AG09309 (cell line): Measurements from ENCODE around the gene ITGBL1.

Source experiments
- DNase-seq: peaks from one replicate; pipeline ENCODE4 v3.0.0-alpha.2; 2010; ENCODE audit warnings: low read depth
- H3K4me3 ChIP-seq: 2 replicates; pipeline ENCODE4 v1.5.1; 2011; ENCODE audit warnings: mild to moderate bottlenecking, low read depth, low read length, moderate library complexity; ENCODE audit not compliant: control insufficient read depth
- TF ChIP-seq, protein P1 (sequence below): IDR thresholded peaks from 2 replicates; pipeline ENCODE4 v1.5.1; 2011; ENCODE audit warnings: mild to moderate bottlenecking, low read depth, low read length, inconsistent platforms; ENCODE audit not compliant: insufficient read depth, control insufficient read depth; ENCODE audit errors: missing control alignments

Gene ITGBL1

GRCh38 chr13:101739382-101740178 is 287.1 kb downstream of the ITGBL1 start:
- TF ChIP-seq, protein P1, sequence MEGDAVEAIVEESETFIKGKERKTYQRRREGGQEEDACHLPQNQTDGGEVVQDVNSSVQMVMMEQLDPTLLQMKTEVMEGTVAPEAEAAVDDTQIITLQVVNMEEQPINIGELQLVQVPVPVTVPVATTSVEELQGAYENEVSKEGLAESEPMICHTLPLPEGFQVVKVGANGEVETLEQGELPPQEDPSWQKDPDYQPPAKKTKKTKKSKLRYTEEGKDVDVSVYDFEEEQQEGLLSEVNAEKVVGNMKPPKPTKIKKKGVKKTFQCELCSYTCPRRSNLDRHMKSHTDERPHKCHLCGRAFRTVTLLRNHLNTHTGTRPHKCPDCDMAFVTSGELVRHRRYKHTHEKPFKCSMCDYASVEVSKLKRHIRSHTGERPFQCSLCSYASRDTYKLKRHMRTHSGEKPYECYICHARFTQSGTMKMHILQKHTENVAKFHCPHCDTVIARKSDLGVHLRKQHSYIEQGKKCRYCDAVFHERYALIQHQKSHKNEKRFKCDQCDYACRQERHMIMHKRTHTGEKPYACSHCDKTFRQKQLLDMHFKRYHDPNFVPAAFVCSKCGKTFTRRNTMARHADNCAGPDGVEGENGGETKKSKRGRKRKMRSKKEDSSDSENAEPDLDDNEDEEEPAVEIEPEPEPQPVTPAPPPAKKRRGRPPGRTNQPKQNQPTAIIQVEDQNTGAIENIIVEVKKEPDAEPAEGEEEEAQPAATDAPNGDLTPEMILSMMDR, result no peak
- DNase-seq, result no peak
- no peak overlapping the region for H3K4me3 ChIP-seq

DNA sequence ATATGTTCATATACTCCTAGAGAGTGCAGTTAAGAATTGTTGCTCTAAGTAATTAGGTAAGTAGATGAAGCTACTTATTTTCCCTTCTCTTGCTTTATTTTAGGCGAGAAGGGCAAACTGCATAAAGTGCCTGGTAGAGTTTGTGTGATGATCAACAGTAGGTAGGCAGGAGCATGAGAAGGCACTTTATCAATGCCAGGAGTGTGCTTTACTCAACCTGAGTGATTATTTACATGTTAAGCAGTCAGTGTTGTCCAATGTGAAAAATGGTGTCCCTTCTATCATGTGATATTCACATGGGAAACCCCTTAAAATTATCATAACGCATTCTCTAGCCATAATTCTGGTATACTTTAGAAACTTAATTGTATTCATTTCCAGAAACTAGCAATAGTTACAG is 294.0 kb downstream of the ITGBL1 start:
- no peak overlapping the region for H3K4me3 ChIP-seq
- DNase-seq, result no peak
- TF ChIP-seq, protein P1, result no peak

GRCh38 chr13:101747039-101747438 is 294.6 kb downstream of the ITGBL1 start:
- TF ChIP-seq, protein P1, result no peak
- DNase-seq, result no peak
- H3K4me3 ChIP-seq, result no peak overlapping the region

DNA sequence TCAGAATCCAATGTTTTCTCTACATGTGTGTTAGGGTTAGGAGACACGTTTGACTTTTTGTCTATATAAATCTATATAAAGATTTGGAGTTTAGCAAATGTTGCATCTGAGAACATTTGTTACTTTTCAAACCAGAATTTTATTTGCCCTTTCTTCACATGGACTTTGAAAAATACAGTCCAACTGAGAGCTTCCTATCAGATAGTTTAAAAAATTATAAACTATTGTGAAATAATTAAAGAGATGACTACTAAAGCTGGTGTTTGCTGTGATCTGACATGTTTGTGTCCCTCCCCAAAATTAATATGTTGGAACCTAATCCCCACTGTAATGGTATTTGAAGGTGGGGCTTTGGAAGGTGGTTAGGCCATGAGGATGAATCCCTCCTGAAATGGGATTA is 297.1 kb downstream of the ITGBL1 start:
- DNase-seq, result no peak
- TF ChIP-seq, protein P1, result no peak
- no peak overlapping the region for H3K4me3 ChIP-seq

DNA sequence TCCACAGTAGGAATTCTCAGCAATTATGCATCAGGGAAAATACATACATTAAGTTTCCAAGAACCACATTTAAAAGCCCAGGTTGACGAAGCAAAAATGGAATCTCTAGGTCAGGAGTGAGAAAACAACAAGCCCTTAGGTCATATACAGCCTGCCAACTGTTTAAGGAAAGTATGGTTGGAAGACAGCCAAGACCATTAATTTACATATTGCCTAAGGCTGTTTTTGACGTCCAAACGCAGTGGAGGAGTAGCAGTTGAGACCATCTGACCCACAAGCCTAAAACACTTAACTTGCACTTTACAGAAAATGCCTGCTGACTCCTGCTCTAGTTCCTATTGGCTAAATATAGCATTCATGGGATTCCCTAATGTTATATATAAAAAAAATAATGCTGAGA is 299.0 kb downstream of the ITGBL1 start:
- TF ChIP-seq, protein P1, result no peak
- DNase-seq, result peak; percentile 2
- H3K4me3 ChIP-seq, result no peak overlapping the region

DNA sequence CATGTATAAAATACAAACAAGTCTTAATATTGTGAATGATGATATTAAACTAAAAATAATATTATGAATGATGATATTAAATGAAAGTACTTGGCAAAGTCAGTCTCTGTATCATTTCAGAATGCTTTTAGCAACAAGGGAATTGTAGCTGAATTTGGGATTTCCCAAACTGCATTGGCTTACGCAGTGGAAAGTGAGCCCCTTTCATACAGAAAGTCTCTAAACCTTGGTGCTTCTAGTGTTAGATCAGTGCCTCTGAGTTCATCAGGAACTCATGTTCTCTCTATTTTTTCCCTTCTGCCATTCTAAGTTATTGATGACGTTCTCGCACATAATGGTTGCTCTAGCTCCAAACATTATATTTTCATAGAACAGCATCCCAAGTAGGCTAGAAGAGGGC is 300.0 kb downstream of the ITGBL1 start:
- no peak for DNase-seq
- TF ChIP-seq, protein P1, result no peak
- H3K4me3 ChIP-seq, result no peak overlapping the region
